ENCODE measurements around the gene TLR1. TPM values are rescaled to one million over a fixed set of nuclear protein-coding genes. Genes with fewer than 3 reads are reported as not detected.

Gene TLR1
- total RNA-seq, 1 donor from 2014 or later, result 3.2 TPM

Other genes with a start within 250 kb of the TLR1 start
- 12.5 and 15.7 TPM in 2 replicates for gene KLF3, start 140.6 kb downstream of the TLR1 start, total RNA-seq
- not detected in 2 replicates for gene TLR10, start 21.8 kb downstream of the TLR1 start, total RNA-seq
- gene TLR6, start 52.0 kb upstream of the TLR1 start, total RNA-seq, result 2.4 and 3.5 TPM in 2 replicates
- 151 and 250 TPM in 2 replicates for gene FAM114A1, start 63.0 kb upstream of the TLR1 start, total RNA-seq
- gene TMEM156, start 227.6 kb upstream of the TLR1 start, total RNA-seq, result not detected in 2 replicates